NB4 (cell line): ENCODE data around the gene ARFIP2.

Experiments
- POLR2A ChIP-seq: IDR thresholded peaks from 2 replicates; pipeline ENCODE4 v1.6.1; 2011; ENCODE audit warnings: mild to moderate bottlenecking; ENCODE audit not compliant: insufficient read length; ENCODE audit errors: extremely low read depth
- TF ChIP-seq, protein P1 (sequence below): IDR thresholded peaks from one replicate; pipeline ENCODE4 v1.5.1; 2012; ENCODE audit warnings: low read depth, low read length

DNA sequence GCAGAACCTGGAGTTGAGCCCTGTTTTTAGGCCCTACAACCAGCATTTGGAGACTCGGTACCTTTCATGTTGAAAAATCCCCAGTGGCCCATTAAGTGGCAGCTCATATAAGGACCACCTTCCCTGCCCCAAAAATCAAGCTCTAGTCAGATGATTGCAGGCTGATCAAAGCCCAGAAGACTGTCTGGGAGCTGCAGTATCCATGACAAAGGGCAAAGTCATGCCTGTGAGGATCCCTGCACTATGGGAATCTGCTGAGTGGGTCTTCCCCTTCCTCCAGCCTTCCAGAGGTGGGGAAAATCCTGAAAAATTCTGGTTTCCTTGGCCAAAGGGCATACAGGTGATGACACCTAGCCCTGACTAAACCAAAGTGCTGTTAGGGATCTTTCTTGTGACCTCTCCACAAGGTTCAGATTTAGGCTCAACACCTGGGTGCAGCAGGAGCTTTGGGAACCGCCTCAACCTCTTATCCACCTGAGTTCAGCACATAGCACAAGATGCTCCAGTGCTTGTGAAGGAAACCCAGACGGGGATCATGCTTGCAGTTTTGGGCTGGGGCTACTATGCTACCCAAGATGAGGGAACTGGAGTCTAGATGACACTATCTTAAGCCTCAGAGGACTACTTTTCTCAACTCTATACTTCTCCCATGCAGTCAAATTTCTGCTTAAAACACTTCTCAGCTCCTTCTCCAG lies 6.2 kb downstream of the ARFIP2 start:
- TF ChIP-seq, protein P1, sequence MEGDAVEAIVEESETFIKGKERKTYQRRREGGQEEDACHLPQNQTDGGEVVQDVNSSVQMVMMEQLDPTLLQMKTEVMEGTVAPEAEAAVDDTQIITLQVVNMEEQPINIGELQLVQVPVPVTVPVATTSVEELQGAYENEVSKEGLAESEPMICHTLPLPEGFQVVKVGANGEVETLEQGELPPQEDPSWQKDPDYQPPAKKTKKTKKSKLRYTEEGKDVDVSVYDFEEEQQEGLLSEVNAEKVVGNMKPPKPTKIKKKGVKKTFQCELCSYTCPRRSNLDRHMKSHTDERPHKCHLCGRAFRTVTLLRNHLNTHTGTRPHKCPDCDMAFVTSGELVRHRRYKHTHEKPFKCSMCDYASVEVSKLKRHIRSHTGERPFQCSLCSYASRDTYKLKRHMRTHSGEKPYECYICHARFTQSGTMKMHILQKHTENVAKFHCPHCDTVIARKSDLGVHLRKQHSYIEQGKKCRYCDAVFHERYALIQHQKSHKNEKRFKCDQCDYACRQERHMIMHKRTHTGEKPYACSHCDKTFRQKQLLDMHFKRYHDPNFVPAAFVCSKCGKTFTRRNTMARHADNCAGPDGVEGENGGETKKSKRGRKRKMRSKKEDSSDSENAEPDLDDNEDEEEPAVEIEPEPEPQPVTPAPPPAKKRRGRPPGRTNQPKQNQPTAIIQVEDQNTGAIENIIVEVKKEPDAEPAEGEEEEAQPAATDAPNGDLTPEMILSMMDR, result no peak
- no peak for TF ChIP-seq POLR2A
